RWPE2 (cell line): ENCODE data around the gene KSR1.
A peak's percentile ranks its signal among the peaks of the same experiment; 100 is the strongest.
"Not testable (repeated sequence)": the region's sequence is repeated elsewhere in the genome, so short reads cannot be mapped to it uniquely, and the experiment has no call there.

Source experiments
- ATAC-seq: fragments of 200-7000 bp; cut with Tn5 transposase; 3 replicates; pipeline ENCODE4 v1.9.1; 2021; ENCODE audit warnings: low read depth
- DNase-seq: peaks from one replicate; pipeline ENCODE4 v3.0.0-alpha.2; 2020; ENCODE audit warnings: low spot score
- H3K27ac ChIP-seq: fragments of 450-650 bp; 2 replicates; pipeline ENCODE4 v1.5.1; 2017; ENCODE audit warnings: mild to moderate bottlenecking; ENCODE audit not compliant: poor library complexity, severe bottlenecking
- H3K27me3 ChIP-seq: fragments of 250-450 bp; sonication (Bioruptor Pico); 2 replicates; pipeline ENCODE4 v1.5.1; 2021; ENCODE audit warnings: mild to moderate bottlenecking, moderate library complexity; ENCODE audit not compliant: insufficient read depth, poor library complexity, severe bottlenecking
- H3K36me3 ChIP-seq: fragments of 250-450 bp; sonication (Bioruptor Pico); 2 replicates; pipeline ENCODE4 v1.5.1; 2020; ENCODE audit warnings: low read depth, mild to moderate bottlenecking, moderate library complexity
- H3K4me1 ChIP-seq: fragments of 250-450 bp; sonication (Bioruptor Pico); 2 replicates; pipeline ENCODE4 v1.5.1; 2021; ENCODE audit warnings: mild to moderate bottlenecking, moderate library complexity; ENCODE audit not compliant: insufficient read depth, poor library complexity, severe bottlenecking
- H3K4me3 ChIP-seq: fragments of 250-450 bp; sonication (Bioruptor Pico); 2 replicates; pipeline ENCODE4 v1.5.1; 2021; ENCODE audit warnings: mild to moderate bottlenecking, moderate library complexity; ENCODE audit not compliant: severe bottlenecking
- H3K9me3 ChIP-seq: fragments of 250-450 bp; sonication (Bioruptor Pico); 2 replicates; pipeline ENCODE4 v1.5.1; 2021; ENCODE audit warnings: mild to moderate bottlenecking, moderate library complexity; ENCODE audit not compliant: severe bottlenecking
- TF ChIP-seq, protein P1 (sequence below): fragments of 450-650 bp; IDR thresholded peaks from one replicate; pipeline ENCODE4 v1.5.1; 2017; ENCODE audit warnings: mild to moderate bottlenecking, moderate library complexity; ENCODE audit not compliant: poor library complexity, severe bottlenecking

Gene KSR1

DNA sequence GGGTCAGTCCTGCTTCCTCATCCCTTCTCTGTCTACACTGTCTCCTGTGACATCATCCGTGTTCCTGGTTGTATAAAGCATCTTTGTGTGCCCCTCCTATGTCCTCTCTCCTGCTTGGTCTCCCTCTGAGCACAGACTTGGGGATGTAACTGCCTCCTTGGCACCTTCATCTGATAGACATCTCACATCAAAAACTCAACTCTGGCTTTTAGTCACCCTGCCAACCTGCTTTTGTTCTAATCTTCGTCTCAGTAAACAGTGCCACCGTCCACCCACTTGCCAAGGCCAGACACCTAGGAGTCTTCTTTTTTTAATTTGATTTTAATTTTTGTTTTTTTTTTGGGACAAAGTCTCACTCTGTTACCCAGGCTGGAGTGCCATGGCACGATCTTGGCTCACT, 16.9 kb upstream of the KSR1 start:
- Histone ChIP-seq H3K27ac (no peak overlapping the region), H3K4me3 (no peak overlapping the region), H3K4me1 (no peaks in the 10 kb centered on the region), H3K36me3 (no peaks in the 10 kb centered on the region), H3K27me3 (no peaks in the 10 kb centered on the region), H3K9me3 (no peaks in the 10 kb centered on the region)
- ATAC-seq (no peak), DNase-seq (no peak)
- TF ChIP-seq, protein P1, sequence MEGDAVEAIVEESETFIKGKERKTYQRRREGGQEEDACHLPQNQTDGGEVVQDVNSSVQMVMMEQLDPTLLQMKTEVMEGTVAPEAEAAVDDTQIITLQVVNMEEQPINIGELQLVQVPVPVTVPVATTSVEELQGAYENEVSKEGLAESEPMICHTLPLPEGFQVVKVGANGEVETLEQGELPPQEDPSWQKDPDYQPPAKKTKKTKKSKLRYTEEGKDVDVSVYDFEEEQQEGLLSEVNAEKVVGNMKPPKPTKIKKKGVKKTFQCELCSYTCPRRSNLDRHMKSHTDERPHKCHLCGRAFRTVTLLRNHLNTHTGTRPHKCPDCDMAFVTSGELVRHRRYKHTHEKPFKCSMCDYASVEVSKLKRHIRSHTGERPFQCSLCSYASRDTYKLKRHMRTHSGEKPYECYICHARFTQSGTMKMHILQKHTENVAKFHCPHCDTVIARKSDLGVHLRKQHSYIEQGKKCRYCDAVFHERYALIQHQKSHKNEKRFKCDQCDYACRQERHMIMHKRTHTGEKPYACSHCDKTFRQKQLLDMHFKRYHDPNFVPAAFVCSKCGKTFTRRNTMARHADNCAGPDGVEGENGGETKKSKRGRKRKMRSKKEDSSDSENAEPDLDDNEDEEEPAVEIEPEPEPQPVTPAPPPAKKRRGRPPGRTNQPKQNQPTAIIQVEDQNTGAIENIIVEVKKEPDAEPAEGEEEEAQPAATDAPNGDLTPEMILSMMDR: no peak

DNA sequence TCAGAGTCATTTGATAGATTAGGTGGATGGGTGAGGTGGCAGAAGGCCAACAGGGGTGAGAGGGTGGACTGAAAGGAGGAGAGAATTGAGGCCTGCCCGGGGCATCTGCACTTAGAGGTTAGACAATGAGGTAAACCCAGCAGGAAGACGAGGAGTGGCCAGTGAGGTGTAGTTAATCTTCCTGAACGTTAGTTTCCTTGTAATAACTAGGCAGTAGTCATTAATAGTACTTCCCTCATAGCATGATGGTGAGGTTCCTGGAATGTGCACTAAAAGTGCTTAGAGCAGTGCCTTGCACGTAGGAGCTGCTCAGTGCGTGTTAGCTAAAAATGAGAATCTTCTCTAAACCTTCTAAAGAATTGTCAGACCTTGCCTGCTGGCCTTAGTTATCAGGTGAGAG, 13.5 kb upstream of the KSR1 start:
- Histone ChIP-seq H3K27ac (no peak overlapping the region), H3K4me3 (no peak overlapping the region), H3K36me3 (no peaks in the 10 kb centered on the region), H3K9me3 (no peaks in the 10 kb centered on the region), H3K27me3 (no peaks in the 10 kb centered on the region), H3K4me1 (peaks cover 16% of the 10 kb centered on the region)
- no peak for ATAC-seq
- TF ChIP-seq, protein P1: no peak
- no peak for DNase-seq

DNA sequence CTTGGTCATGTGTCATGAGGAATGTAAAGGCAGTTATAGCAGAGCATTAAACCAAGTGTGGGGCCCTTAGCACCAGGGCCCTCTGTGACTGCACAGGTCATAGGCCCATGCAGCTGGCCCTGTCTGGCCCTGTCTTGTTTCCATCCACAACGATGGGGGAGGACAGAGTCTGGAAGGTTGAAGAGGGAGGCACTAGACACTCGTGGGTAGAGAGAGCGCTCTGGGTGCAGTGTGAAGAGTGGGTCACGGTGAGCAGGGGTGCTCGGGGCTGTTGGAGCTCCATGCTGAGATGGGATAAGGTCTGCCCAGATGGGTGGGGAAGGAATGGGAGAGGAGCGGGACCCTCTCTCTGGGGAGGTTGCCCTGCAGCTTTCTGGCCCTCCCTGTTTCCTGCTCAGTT, 12.8 kb upstream of the KSR1 start:
- TF ChIP-seq, protein P1: no peak
- H3K36me3 ChIP-seq: no peaks in the 10 kb centered on the region
- no peak for ATAC-seq
- H3K9me3 ChIP-seq: no peaks in the 10 kb centered on the region
- peaks cover 16% of the 10 kb centered on the region for H3K4me1 ChIP-seq
- H3K27me3 ChIP-seq: no peaks in the 10 kb centered on the region
- DNase-seq: no peak
- no peak overlapping the region for H3K4me3 ChIP-seq
- H3K27ac ChIP-seq: no peak overlapping the region

DNA sequence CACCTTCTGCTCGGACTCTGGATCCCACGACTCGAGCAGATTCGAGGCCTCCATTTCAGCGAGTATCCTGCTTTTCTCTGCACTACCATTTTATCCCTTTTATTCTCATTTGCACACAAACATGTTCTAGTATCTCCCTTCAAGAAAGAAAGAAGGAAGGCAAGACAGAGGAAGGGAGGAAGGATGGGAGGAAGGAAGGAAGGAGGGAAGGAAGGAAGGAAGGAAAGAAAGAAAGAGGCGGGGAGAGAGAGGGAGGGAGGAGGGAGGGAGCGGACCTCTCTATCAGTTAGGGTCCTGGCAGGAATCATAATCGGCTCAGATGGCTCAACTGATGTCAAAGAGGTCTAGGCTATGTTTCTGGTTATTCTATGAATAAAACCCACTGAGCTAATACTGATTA, 10.3 kb upstream of the KSR1 start:
- Histone ChIP-seq H3K36me3 (no peaks in the 10 kb centered on the region), H3K4me3 (no peak overlapping the region), H3K27me3 (no peaks in the 10 kb centered on the region), H3K9me3 (no peaks in the 10 kb centered on the region), H3K27ac (peak overlapping the region; percentile 8), H3K4me1 (peaks cover 16% of the 10 kb centered on the region)
- no peak for ATAC-seq
- TF ChIP-seq, protein P1: no peak
- no peak for DNase-seq

DNA sequence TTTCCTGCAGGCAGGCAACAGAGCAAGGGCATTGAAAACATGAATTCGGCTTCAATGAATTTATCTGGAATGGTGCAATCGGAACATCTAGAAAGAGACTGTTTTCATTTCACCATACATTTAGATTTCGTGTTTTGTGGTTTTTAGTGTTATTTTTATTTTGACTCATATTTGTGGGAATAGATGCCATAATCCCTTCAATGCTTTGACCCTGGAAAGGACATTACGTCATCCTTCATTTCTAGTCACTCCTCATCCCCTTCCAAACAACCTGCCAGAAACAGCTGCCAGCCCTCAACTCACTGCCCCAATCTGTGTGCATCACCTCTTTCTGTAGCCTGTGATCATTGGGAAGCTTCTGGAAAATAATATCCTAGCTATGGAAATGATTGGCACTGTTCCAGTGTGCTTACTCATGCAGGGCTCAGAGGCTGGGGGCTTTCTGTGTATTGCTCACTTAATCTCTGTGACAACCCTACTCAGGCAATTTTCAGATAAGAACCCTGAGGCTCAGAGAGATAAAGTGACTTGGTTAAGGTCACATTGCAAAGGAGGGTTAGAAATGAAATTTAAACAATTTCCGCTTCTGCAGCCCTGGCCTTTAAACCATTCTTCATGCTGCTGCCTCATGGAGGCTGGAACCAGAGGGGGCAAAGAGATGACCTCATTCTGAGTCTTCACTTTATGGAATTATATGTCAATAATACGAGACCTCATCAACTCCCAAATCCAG, 9.5 kb upstream of the KSR1 start:
- Histone ChIP-seq H3K4me1 (peaks cover 16% of the 10 kb centered on the region), H3K4me3 (no peak overlapping the region), H3K27ac (peak overlapping the region; percentile 8), H3K36me3 (no peaks in the 10 kb centered on the region), H3K27me3 (no peaks in the 10 kb centered on the region), H3K9me3 (no peaks in the 10 kb centered on the region)
- DNase-seq: no peak
- ATAC-seq: peak; percentile 84
- TF ChIP-seq, protein P1: no peak

DNA sequence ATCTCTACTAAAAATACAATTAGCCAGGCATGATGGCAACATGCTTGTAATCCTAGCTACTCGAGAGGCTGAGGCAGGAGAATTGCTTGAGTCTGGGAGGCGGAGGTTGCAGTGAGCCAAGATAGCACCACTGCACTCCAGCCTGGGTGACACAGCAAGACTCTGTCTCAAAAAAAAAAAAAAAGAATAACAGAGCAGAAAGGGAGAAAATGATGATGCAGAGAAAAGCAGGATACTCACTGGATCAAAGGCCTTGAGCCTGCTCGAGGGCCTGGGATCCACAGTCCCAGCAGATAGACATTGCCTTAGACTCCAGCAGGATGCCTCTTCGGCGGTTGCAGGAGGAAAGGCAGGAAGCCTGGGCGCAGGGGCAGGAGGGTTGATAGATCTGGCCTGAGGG, 7.7 kb upstream of the KSR1 start:
- not testable (repeated sequence) for H3K27ac ChIP-seq, ATAC-seq, H3K4me3 ChIP-seq, H3K9me3 ChIP-seq, H3K27me3 ChIP-seq, DNase-seq, H3K36me3 ChIP-seq
- H3K4me1 ChIP-seq: peaks cover 16% of the 10 kb centered on the region
